Pancreas (tissue), 10 donors: ENCODE measurements around the gene OR5K1. TPM values are rescaled to one million over a fixed set of nuclear protein-coding genes. Genes with fewer than 3 reads are reported as not detected.

Experiments used
- ATAC-seq, 4 donors: fragments of 200-7000 bp; cut with Tn5 transposase; one replicate each; pipeline versions ENCODE4 v1.8.0 to v1.9.1; 2020; ENCODE audit warnings: mild to moderate bottlenecking in 4 of 4, moderate library complexity in 4 of 4
- DNase-seq, 6 donors: peaks; one replicate each; pipeline ENCODE4 v3.0.0-alpha.2; 2020
- FAIRE-seq: peaks from 2 replicates; lab custom pipeline; 2012; peaks lifted over from hg19 to GRCh38; lab: Jason Lieb, UNC
- H3K27ac ChIP-seq, 4 donors: fragments of 200-600 bp; sonication (generic); 1 replicate in 3 of 4; 2 replicates in 1 of 4; pipeline versions ENCODE4 v1.5.0 to v1.8.0; 2020
- H3K27me3 ChIP-seq, 4 donors: fragments of 200-600 bp; one replicate each; pipeline ENCODE4 v1.8.0; 2021
- H3K36me3 ChIP-seq, 3 donors: fragments of 200-600 bp; sonication (generic) in 1 of 3; one replicate each; pipeline versions ENCODE4 v1.5.0 to v1.8.0; 2020 to 2021
- H3K4me1 ChIP-seq, 3 donors: fragments of 200-600 bp; one replicate each; pipeline ENCODE4 v1.8.0; 2021
- H3K4me3 ChIP-seq, 4 donors: fragments of 200-600 bp; sonication (generic) in 2 of 4; one replicate each; pipeline versions ENCODE4 v1.5.0 to v1.8.0; 2020 to 2021
- H3K9me3 ChIP-seq, 4 donors: fragments of 200-600 bp; one replicate each; pipeline ENCODE4 v1.8.0; 2021
- WGBS, 2 donors: extraction: QIAGEN DNeasy Blood & Tissue Kit; methylation state at CpG; one replicate each; pipeline ENCODE4 v1.1.7; 2013; 5-methylcytosine and 5-hydroxymethylcytosine counted together
- intact Hi-C, 3 donors: fragments of 100-400 bp; cut with DNase I; formaldehyde crosslinking; loops; one replicate each; pipeline versions ENCODE4 v1.11.1 to v1.14.2; 2022
- polyA plus RNA-seq, 2 donors: library from polyadenylated mRNA; stranded (reverse); fragments of 200-250 nt; gene quantifications; one replicate each; pipeline ENCODE4 v1.2.3, GENCODE V29; 2013
- total RNA-seq, 6 donors: library from RNA; stranded (reverse); fragmentation: NEBNext Ultra II Directional in 4 of 6; extraction: Animal tissue kit (Norgen Biotek cat#: 25700) in 4 of 6; gene quantifications; one replicate each; pipeline versions ENCODE4 v1.2.1 to v1.2.4, GENCODE V29; 2021 to 2023
- TF ChIP-seq, protein P1 (sequence below), 4 donors: fragments of 200-600 bp; sonication (generic) in 3 of 4; IDR thresholded peaks; one replicate each; pipeline versions ENCODE4 v1.5.0 to v1.8.0; 2021; ENCODE audit warnings: antibody characterized with exemption in 4 of 4
- donor health status: healthy with polysubstance abuse.
- donor health status: DM: no; HTN: no; CAD: no; lungs with moderate emphysema.
- donor health status: DM: no; HTN: no; CAD: no.
- donor health status: control.
- donor health status: control.
- donor health status: Bipolar disorder and iron deficiency.
- donor health status: DM: yes; HTN: yes; CAD: no.
- donor health status: DM: no; HTN: no; CAD: no.
- donor health status: DM: no; HTN: no; CAD: no.
- donor health status: DM: yes; HTN: yes; CAD: no.

OR5K1 gene
- total and polyA plus RNA-seq, 8 donors, result not detected

DNA sequence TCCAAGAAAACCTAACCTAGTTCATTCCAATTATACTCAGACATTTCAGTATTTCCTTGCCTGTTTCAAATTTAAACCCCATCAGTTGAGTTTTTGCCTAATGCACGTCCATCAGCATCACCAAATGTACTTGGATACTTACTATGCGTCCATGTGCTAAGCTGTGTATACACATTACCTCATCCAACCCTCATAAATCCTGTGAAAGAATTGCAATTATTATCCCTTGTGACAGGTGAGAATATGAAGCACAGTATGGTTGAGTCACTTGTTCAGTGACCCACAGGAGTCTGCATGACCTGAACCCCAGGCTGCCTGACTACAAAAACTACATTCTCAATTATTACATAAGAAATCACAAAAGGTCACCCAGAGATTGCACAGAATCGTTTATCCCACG is 37.0 kb downstream of the OR5K1 start:
- no peak for DNase-seq
- Histone ChIP-seq H3K36me3 (no peaks in the 10 kb centered on the region), H3K9me3 (no peaks in the 10 kb centered on the region), H3K27me3 (no peaks in the 10 kb centered on the region), H3K27ac (no peak overlapping the region), H3K4me3 (no peak overlapping the region), H3K4me1 (no peaks in the 10 kb centered on the region)
- intact Hi-C loops, result no loop called here
- TF ChIP-seq, protein P1, sequence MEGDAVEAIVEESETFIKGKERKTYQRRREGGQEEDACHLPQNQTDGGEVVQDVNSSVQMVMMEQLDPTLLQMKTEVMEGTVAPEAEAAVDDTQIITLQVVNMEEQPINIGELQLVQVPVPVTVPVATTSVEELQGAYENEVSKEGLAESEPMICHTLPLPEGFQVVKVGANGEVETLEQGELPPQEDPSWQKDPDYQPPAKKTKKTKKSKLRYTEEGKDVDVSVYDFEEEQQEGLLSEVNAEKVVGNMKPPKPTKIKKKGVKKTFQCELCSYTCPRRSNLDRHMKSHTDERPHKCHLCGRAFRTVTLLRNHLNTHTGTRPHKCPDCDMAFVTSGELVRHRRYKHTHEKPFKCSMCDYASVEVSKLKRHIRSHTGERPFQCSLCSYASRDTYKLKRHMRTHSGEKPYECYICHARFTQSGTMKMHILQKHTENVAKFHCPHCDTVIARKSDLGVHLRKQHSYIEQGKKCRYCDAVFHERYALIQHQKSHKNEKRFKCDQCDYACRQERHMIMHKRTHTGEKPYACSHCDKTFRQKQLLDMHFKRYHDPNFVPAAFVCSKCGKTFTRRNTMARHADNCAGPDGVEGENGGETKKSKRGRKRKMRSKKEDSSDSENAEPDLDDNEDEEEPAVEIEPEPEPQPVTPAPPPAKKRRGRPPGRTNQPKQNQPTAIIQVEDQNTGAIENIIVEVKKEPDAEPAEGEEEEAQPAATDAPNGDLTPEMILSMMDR (IDR thresholded peaks at IDR 0.05), result no peak
- FAIRE-seq, result no peak
- WGBS, 2 donors, result 57 to 72% methylated on average over 4 of the region's 4 CpGs
- ATAC-seq, result no peak

GRCh38 chr3:98501270-98501669 is 38.3 kb downstream of the OR5K1 start:
- no peak overlapping the region for H3K4me3 ChIP-seq
- 73 to 77% methylated on average over 4 of the region's 4 CpGs for WGBS, 2 donors
- no peaks in the 10 kb centered on the region for H3K27me3 ChIP-seq
- no peak for FAIRE-seq
- ATAC-seq, result no peak
- H3K9me3 ChIP-seq, result no peaks in the 10 kb centered on the region
- intact Hi-C loops, result no loop called here
- TF ChIP-seq, protein P1 (IDR thresholded peaks at IDR 0.05), result no peak
- no peak overlapping the region for H3K27ac ChIP-seq
- DNase-seq, result no peak
- H3K36me3 ChIP-seq, result no peaks in the 10 kb centered on the region
- no peaks in the 10 kb centered on the region for H3K4me1 ChIP-seq

- FAIRE-seq, result no peak
These were observed 39.0 kb downstream of the OR5K1 start for GRCh38 chr3:98501863-98502576.

DNA sequence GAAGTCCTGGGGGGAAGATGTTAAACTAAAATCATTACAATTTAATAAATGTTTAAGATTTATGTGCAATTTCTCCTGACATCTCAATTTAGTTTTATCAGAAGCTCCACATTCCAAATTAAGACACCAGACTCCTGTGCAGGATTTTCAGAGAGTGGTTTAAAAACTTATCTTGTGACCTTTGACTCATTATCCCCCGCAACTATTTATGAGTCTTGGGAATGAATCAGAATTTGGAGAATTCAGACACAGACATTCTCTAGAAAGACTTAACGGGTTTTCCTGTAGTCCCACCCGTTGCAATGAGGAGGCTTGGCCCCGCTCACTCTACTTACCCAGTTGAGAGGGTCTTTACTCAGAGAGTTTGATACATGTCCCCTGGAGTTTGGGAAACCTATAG is 41.5 kb downstream of the OR5K1 start:
- TF ChIP-seq, protein P1 (IDR thresholded peaks at IDR 0.05), result no peak
- H3K4me1 ChIP-seq, result no peaks in the 10 kb centered on the region
- no peak overlapping the region for H3K27ac ChIP-seq
- no peaks in the 10 kb centered on the region for H3K9me3 ChIP-seq
- intact Hi-C loops, result no loop called here
- H3K36me3 ChIP-seq, result no peaks in the 10 kb centered on the region
- DNase-seq (no peak), ATAC-seq (no peak), FAIRE-seq (no peak)
- 56 to 59% methylated on average over 4 of the region's 4 CpGs for WGBS, 2 donors
- no peak overlapping the region for H3K4me3 ChIP-seq
- H3K27me3 ChIP-seq, result no peaks in the 10 kb centered on the region

More at GRCh38 chr3:98501863-98502576, 39.0 kb downstream of the OR5K1 start:
- DNase-seq (no peak), ATAC-seq (no peak)
- Histone ChIP-seq H3K27me3 (no peaks in the 10 kb centered on the region), H3K4me1 (no peaks in the 10 kb centered on the region), H3K36me3 (no peaks in the 10 kb centered on the region), H3K4me3 (no peak overlapping the region), H3K9me3 (no peaks in the 10 kb centered on the region), H3K27ac (no peak overlapping the region)
- TF ChIP-seq, protein P1 (IDR thresholded peaks at IDR 0.05), result no peak
- intact Hi-C loops, result no loop called here
- 75 to 86% methylated on average over 5 of the region's 5 CpGs for WGBS, 2 donors

DNA sequence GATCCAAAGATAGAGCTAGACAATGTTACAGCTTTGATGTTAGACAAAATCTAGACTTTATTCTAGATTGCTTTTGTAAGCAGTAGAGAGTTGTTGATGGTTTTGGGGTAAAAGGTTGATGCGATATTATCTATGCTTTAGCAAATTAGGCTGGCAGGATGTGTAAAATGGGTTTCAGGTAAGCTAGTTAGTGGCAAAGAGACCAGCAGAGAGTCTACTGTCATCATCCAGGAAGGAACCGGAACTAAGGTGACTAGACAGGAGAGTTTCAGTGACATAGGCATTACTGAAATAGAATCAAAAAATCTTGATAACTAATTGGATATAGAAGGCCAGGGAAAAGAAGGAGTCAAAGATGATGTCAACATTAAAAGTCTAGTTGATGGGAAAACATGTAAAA is 45.6 kb downstream of the OR5K1 start:
- WGBS, 2 donors, result 97 to 99% methylated on average over 2 of the region's 2 CpGs
- Histone ChIP-seq H3K27ac (no peak overlapping the region), H3K9me3 (no peaks in the 10 kb centered on the region), H3K36me3 (no peaks in the 10 kb centered on the region), H3K4me3 (no peak overlapping the region), H3K4me1 (no peaks in the 10 kb centered on the region), H3K27me3 (no peaks in the 10 kb centered on the region)
- no peak for DNase-seq
- no peak for FAIRE-seq
- TF ChIP-seq, protein P1 (IDR thresholded peaks at IDR 0.05), result no peak
- intact Hi-C loops, result no loop called here
- ATAC-seq, result no peak
